Left renal cortex interstitium (tissue), 4 donors: ENCODE data around the gene CYP46A1. TPM values are rescaled to one million over a fixed set of nuclear protein-coding genes. Genes with fewer than 3 reads are reported as not detected.

Experiments
- DNase-seq, 4 donors: peaks; one replicate each; pipeline ENCODE4 v3.0.0-alpha.2; 2013; ENCODE audit warnings: low read depth in 4 of 4, low spot score in 2 of 4, missing footprints in 1 of 4
- polyA plus RNA-seq, 4 donors: library from polyadenylated mRNA; unstranded; fragments of 120-200 nt; gene quantifications; one replicate each; pipeline ENCODE4 v1.2.1, GENCODE V29; 2013; ENCODE audit not compliant: insufficient read length in 4 of 4

CYP46A1 gene
- polyA plus RNA-seq, 4 donors: 1.4 to 4.4 (median 2.8) TPM

GRCh38 chr14:99741227-99741976, 57.3 kb downstream of the CYP46A1 start:
- no peak for DNase-seq

- DNase-seq: no peak
These were observed 58.0 kb downstream of the CYP46A1 start for GRCh38 chr14:99742074-99742473.

- DNase-seq: no peak
These were observed 58.7 kb downstream of the CYP46A1 start for GRCh38 chr14:99742509-99743487.

GRCh38 chr14:99744199-99744872, 60.2 kb downstream of the CYP46A1 start:
- no peak for DNase-seq

GRCh38 chr14:99744873-99745224, 60.8 kb downstream of the CYP46A1 start:
- no peak for DNase-seq

GRCh38 chr14:99745307-99745951, 61.3 kb downstream of the CYP46A1 start:
- no peak for DNase-seq

- no peak for DNase-seq
These were observed 63.1 kb downstream of the CYP46A1 start for GRCh38 chr14:99747167-99747566.

- DNase-seq: no peak
These were observed 63.7 kb downstream of the CYP46A1 start for GRCh38 chr14:99747582-99748330.

- no peak for DNase-seq
These were observed 64.4 kb downstream of the CYP46A1 start for GRCh38 chr14:99748529-99748928.

GRCh38 chr14:99749142-99749541, 65.0 kb downstream of the CYP46A1 start:
- no peak for DNase-seq

- no peak for DNase-seq
These were observed 65.9 kb downstream of the CYP46A1 start for GRCh38 chr14:99749763-99750715.

GRCh38 chr14:99750746-99751450, 66.8 kb downstream of the CYP46A1 start:
- no peak for DNase-seq

- no peak for DNase-seq
These were observed 67.7 kb downstream of the CYP46A1 start for GRCh38 chr14:99751539-99752485.

GRCh38 chr14:99752486-99753121, 68.5 kb downstream of the CYP46A1 start:
- no peak for DNase-seq

GRCh38 chr14:99753225-99754140, 69.4 kb downstream of the CYP46A1 start:
- no peak for DNase-seq
